Activated naive CD4-positive, alpha-beta T cell treated with anti-CD3 and anti-CD28 coated beads, Interleukin-2, amount 10 ng/mL, durations not matched to agents 7 days and 5 days (primary cell): ENCODE results near the gene TCEAL4.

ENCODE experiments used
- CTCF ChIA-PET: fragments of 350-600 bp; sonication (Branson Sonifier 250); formaldehyde crosslinking; loops from one replicate; lab custom pipeline; 2021; ENCODE audit warnings: antibody characterized with exemption; lab: Charles Lee
- DNase-seq: peaks from one replicate; pipeline ENCODE4 v3.0.0-alpha.2; 2020
- H3K27ac Mint-ChIP-seq: one replicate; pipeline ENCODE4 v1.8.0; 2021; ENCODE audit warnings: mild to moderate bottlenecking, moderate library complexity, mixed read lengths
- H3K27me3 Mint-ChIP-seq: one replicate; pipeline ENCODE4 v1.8.0; 2021; ENCODE audit warnings: mild to moderate bottlenecking, mixed read lengths
- H3K36me3 Mint-ChIP-seq: one replicate; pipeline ENCODE4 v1.8.0; 2021; ENCODE audit warnings: mixed read lengths
- H3K4me1 Mint-ChIP-seq: one replicate; pipeline ENCODE4 v1.8.0; 2021; ENCODE audit warnings: mixed read lengths
- H3K4me3 Mint-ChIP-seq: one replicate; pipeline ENCODE4 v1.8.0; 2021; ENCODE audit warnings: mild to moderate bottlenecking, moderate library complexity, mixed read lengths
- H3K9me3 Mint-ChIP-seq: one replicate; pipeline ENCODE4 v1.8.0; 2021; ENCODE audit warnings: mixed read lengths

Gene TCEAL4

DNA sequence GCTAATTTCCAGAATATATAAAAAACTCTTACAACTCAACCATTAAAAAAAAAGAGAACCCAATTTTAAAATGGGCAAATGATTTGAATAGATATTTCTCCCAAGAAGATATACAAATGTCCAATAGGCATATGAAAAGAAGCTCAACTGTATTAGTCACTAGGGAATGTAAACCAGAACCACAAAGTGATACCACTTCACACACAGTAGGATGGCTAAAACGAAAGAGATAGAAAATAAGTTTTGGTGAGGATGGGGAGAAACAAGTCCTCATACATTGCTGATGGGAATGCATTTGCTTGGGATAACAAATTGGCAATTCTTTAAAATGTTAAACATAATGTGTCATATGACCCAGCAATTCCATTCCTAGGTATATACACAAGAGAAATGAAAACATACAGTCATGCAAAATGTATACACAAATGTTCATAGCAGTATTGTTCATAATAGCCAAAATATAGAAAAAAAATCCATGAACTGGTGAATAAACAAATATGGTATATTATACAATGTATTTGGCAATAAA is 28.1 kb downstream of the TCEAL4 start:
- Mint-ChIP-seq H3K9me3 (no peaks in the 10 kb centered on the region), H3K36me3 (no peaks in the 10 kb centered on the region), H3K4me3 (no peak overlapping the region), H3K27me3 (peaks cover 2% of the 10 kb centered on the region), H3K4me1 (no peaks in the 10 kb centered on the region), H3K27ac (no peak overlapping the region)
- DNase-seq: no peak
- CTCF ChIA-PET: no interaction called here

DNA sequence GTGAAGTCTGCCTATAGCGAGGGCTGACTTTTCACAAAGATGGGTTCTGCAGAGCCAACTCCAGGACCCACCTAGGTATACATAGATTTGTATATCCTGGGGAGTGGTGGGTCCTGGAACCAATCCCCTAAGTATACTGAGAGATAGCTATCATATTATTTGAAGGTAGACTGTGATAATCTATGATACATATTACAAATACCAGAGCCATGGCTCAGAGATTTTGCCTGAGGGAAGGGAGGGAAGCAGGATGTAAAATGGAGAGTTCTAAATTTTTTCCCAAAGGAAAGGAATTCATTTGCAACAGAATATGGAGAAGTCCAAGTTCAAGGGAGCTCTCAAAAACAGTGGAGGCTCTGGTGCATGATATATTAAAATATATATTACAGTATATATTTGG is 29.7 kb downstream of the TCEAL4 start:
- CTCF ChIA-PET: no interaction called here
- DNase-seq: no peak
- no peaks in the 10 kb centered on the region for H3K9me3 Mint-ChIP-seq
- H3K4me3 Mint-ChIP-seq: no peak overlapping the region
- H3K36me3 Mint-ChIP-seq: no peaks in the 10 kb centered on the region
- H3K27ac Mint-ChIP-seq: no peak overlapping the region
- no peaks in the 10 kb centered on the region for H3K4me1 Mint-ChIP-seq
- no peaks in the 10 kb centered on the region for H3K27me3 Mint-ChIP-seq

DNA sequence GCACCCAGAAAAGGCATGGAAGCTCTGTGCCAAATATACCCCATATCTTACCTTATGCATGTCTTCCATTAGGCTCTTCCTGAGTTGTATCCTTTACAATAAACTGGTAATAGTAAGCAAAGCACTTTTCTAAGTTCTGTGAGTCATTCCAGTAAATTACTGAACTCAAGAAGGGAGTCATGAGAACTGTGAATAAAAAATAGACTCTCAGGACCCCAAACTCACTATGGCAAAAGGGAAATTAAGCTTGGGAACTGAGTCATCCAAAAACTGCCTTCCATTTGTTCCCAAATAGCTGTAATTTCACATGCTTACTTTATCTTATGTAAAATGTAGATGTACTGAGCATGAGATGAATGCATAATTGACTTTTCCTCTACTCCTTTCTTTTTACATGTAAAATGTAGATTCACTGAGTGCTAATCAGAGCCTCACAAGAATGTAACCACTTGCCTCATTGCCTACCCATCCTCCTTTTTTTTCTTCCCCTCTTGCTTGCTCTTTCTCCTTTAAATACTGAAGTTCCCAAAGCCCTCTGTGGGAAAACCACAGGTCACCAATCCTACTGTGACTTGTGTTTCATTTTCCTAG is 30.6 kb downstream of the TCEAL4 start:
- no peak for DNase-seq
- Mint-ChIP-seq H3K4me1 (no peaks in the 10 kb centered on the region), H3K9me3 (no peaks in the 10 kb centered on the region), H3K36me3 (no peaks in the 10 kb centered on the region), H3K27ac (no peak overlapping the region), H3K27me3 (no peaks in the 10 kb centered on the region), H3K4me3 (no peak overlapping the region)
- CTCF ChIA-PET: no interaction called here

DNA sequence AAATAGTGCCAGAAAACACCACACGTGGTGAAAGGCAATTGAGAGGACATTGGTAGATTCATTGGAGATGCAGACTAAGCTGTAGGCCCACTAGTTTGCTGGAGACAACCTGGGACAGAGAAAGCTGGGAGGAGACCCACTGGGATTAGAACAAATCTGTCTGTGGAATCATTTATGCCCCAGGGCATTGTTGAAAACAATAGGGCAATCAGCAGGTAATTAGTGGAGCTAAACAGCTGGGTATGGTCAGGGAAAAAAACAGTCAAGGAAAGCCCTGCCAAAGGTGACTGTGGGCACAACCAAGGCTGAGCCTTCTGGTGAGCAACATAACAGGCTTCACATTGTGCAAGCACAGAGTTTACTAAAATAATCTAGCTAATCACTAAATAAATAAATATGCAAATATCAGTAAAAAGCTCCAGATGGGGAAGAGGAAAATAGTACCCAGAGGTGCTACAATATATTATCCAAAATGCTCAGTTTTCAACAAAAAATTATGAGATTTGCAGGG is 31.4 kb downstream of the TCEAL4 start:
- H3K4me1 Mint-ChIP-seq: no peaks in the 10 kb centered on the region
- H3K27me3 Mint-ChIP-seq: no peaks in the 10 kb centered on the region
- no peak for DNase-seq
- no peak overlapping the region for H3K4me3 Mint-ChIP-seq
- no peaks in the 10 kb centered on the region for H3K9me3 Mint-ChIP-seq
- H3K27ac Mint-ChIP-seq: no peak overlapping the region
- CTCF ChIA-PET: interaction anchor here (0.6 kb wide), 1 partner anchor 1656 kb away, joined by 3 read pairs; no protein-coding TSS in a partner anchor
- H3K36me3 Mint-ChIP-seq: no peaks in the 10 kb centered on the region

DNA sequence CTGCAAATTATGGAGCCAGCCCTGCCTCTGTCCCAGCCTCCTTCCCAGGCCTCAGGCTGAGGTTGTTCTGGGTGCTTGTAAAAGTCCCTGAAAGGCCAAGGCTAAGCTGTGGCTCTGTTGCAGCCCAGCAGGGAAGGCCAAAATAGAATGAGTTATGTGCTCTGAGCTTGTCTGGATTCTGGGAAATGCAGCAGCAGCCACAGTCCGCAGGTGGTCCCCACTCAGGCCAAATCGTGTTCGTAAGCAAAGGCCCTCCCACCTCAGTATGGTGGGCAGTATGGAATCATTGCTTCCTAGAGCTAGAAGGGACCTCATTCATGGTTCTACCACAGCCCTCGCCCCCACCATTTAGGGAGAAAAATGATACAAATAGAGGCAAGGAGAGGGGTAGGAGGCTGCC is 38.8 kb downstream of the TCEAL4 start:
- CTCF ChIA-PET: no interaction called here
- no peak for DNase-seq
- Mint-ChIP-seq H3K4me1 (peaks cover 6% of the 10 kb centered on the region), H3K36me3 (no peaks in the 10 kb centered on the region), H3K27me3 (no peaks in the 10 kb centered on the region), H3K9me3 (no peaks in the 10 kb centered on the region), H3K27ac (no peak overlapping the region), H3K4me3 (no peak overlapping the region)

DNA sequence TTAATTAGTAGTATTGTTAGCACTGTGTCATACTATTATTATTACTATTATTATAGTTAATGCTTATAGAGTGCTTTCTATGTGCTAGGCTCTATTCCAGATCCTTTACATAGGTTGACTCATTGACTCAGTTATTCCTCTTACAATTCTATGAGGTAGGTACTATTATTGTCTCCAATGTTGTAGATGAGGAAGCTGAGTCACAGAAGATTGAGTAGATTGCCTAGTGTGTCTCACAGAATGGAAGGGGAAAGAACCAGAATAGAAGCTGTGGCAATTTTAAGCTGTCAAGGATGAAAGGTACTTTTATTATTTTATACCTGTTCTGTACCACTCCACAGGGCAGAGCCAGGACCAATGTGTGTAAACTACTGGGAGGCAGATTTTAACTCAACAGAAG is 41.5 kb downstream of the TCEAL4 start:
- CTCF ChIA-PET: no interaction called here
- H3K4me1 Mint-ChIP-seq: peaks cover 14% of the 10 kb centered on the region

DNA sequence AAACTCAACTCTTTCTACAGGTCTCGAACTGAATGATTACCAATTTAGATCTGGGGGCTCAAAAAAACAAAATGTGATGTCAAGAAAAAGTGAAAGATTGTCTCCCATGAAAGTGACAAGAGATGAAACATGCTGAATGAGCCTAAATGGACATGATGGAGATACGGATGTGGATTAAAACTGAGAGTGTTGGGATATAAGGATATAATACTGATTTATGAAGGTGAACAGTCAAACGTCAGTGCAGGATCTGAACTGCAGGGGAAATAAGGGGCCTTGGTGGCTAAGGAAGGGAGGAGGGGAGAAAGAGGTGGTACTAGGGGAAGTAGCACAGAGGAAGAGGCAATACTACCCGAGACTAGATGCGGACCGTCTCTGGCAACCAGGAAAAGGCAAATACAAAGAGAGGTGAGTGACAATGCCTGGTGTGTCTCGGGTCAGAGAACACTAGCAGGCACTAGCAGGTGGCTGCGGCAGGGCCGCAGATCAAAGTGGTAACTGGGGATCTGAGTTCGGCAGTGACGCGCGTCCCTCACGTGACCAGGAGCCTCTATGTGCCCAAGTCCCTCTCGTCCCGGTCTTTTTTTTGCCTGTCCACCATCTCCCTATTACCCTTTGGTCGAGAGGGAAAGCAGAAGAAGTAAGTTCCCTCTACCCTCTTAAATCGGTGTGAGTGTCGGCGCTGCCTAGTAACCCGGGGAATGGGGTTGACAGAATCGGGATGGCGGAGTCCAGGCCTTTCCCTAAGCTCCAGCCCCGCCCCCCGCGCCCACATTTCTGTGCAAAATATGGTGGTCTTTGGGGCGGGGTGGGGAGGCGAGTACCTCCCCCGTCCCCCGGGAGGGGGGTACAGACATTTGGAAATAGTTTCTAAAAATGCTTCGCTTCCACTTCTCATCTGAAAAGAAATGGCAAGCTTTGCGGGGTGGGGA is 43.3 kb downstream of the TCEAL4 start, which contains the start of gene TCEAL1:
Gene TCEAL1 (plus strand): TSS at position 590 of the 932 bp plus-strand sequence. CDS start 942 bp downstream, outside the sequence.
- peak within 1 kb of the TSS; percentile 65 for H3K27ac Mint-ChIP-seq
- no peaks in the 10 kb centered on the region for H3K9me3 Mint-ChIP-seq
- DNase-seq: peak; percentile 52
- H3K4me3 Mint-ChIP-seq: peak within 1 kb of the TSS; percentile 77
- peaks cover 14% of the 10 kb centered on the region for H3K4me1 Mint-ChIP-seq
- CTCF ChIA-PET: no interaction called here
- no peaks in the 10 kb centered on the region for H3K27me3 Mint-ChIP-seq
- peaks cover 1% of the 10 kb centered on the region for H3K36me3 Mint-ChIP-seq

More for the DNA sequence above, 41.5 kb downstream of the TCEAL4 start:
- no peak overlapping the region for H3K27ac Mint-ChIP-seq
- H3K9me3 Mint-ChIP-seq: no peaks in the 10 kb centered on the region
- no peaks in the 10 kb centered on the region for H3K27me3 Mint-ChIP-seq
- H3K4me3 Mint-ChIP-seq: no peak overlapping the region
- no peak for DNase-seq
- peaks cover 1% of the 10 kb centered on the region for H3K36me3 Mint-ChIP-seq

DNA sequence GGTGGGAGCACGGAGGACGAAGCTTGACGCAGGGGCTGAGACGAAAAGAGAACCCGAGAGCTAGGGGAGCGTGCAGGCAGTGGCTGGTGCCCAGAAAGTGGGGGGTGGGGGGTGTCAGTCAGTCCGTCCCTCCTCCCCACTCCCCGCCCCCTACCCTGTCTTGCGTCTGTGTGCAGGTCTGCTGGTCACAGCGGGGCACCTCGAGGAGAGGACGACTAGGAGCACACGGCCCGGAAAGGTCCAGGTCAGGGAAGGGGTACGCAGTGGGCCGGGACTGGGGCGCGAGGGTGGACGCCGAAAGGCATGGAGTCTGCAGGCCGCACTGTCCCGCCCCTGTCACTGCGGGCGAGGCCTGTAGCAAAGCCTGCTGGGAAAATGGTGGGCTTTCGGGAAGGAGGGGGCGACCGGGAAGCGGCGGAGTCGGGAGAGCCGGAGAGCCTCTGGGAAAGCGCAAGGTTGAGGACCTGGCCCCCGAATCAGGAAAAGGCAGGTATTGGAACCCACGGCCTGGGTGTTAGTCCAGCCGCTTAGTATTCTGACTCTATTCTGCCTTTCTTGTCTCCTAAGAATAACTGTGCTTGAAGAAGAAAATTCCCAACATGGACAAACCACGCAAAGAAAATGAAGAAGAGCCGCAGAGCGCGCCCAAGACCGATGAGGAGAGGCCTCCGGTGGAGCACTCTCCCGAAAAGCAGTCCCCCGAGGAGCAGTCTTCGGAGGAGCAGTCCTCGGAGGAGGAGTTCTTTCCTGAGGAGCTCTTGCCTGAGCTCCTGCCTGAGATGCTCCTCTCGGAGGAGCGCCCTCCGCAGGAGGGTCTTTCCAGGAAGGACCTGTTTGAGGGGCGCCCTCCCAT is 44.2 kb downstream of the TCEAL4 start:
- Mint-ChIP-seq H3K9me3 (no peaks in the 10 kb centered on the region), H3K4me3 (peak overlapping the region; percentile 77), H3K4me1 (peaks cover 14% of the 10 kb centered on the region), H3K36me3 (peaks cover 1% of the 10 kb centered on the region), H3K27ac (peak overlapping the region; percentile 65), H3K27me3 (no peaks in the 10 kb centered on the region)
- DNase-seq: peak; percentile 44
- CTCF ChIA-PET: interaction anchor here (0.6 kb wide), 1 partner anchor 102 kb away, joined by 3 read pairs; no protein-coding TSS in a partner anchor

DNA sequence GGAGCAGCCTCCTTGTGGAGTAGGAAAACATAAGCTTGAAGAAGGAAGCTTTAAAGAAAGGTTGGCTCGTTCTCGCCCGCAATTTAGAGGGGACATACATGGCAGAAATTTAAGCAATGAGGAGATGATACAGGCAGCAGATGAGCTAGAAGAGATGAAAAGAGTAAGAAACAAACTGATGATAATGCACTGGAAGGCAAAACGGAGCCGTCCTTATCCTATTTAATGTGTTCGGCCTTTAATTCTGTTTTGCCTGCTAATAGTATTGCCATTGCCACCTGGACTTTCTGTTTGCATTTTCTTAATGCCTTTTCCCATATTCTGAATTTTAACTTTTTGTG is 44.8 kb downstream of the TCEAL4 start:
- Mint-ChIP-seq H3K27me3 (no peaks in the 10 kb centered on the region), H3K9me3 (no peaks in the 10 kb centered on the region), H3K4me3 (peak overlapping the region; percentile 77), H3K4me1 (peaks cover 14% of the 10 kb centered on the region), H3K36me3 (peaks cover 1% of the 10 kb centered on the region), H3K27ac (no peak overlapping the region)
- CTCF ChIA-PET: interaction anchor here (0.6 kb wide), 1 partner anchor 101 kb away, joined by 3 read pairs; no protein-coding TSS in a partner anchor
- DNase-seq: no peak

DNA sequence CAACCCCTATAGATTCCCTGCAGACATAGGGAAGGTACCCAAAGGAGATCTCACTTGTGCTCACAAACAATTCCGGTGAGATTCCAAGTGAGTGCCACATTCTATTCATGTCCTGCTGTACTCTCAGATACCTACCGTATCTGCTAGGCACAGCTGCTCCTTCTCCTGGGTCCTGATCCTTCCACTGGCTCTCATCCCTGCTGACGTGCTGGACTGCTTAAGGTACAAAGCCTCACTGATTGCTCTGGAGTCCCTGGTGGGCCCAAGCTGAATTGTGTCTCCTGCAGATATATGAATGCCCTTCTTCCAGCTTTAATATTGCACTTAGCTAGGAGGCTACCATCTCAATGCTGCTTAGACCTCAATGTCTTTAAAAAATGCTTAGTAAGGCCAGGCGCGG is 45.8 kb downstream of the TCEAL4 start:
- no peaks in the 10 kb centered on the region for H3K27me3 Mint-ChIP-seq
- peaks cover 14% of the 10 kb centered on the region for H3K4me1 Mint-ChIP-seq
- DNase-seq: no peak
- no peak overlapping the region for H3K27ac Mint-ChIP-seq
- H3K9me3 Mint-ChIP-seq: no peaks in the 10 kb centered on the region
- CTCF ChIA-PET: interaction anchor here (0.6 kb wide), 1 partner anchor 290 kb away, joined by 4 read pairs; no protein-coding TSS in a partner anchor
- peaks cover 1% of the 10 kb centered on the region for H3K36me3 Mint-ChIP-seq
- no peak overlapping the region for H3K4me3 Mint-ChIP-seq

DNA sequence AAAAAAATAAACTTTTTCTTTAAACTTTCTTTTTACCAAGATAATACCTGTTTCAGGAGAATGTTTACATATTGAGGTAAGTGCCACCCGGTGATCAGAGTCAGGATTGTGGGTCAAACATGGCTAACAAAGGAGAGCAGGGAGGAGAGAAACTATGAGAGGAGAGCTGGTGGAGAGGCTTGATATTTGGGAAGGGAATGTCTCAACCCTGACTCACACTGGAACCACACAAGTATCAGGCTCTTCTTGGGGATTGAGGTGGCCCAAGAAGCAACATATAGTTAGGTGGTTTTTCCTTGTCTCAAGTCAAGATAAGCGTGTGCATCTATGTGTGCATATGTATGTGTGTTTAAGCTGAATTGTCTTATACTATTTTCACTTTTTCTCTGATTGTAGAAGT is 50.1 kb downstream of the TCEAL4 start:
- Mint-ChIP-seq H3K4me1 (no peaks in the 10 kb centered on the region), H3K9me3 (no peaks in the 10 kb centered on the region), H3K27me3 (no peaks in the 10 kb centered on the region), H3K4me3 (no peak overlapping the region), H3K36me3 (no peaks in the 10 kb centered on the region), H3K27ac (no peak overlapping the region)
- DNase-seq: no peak
- CTCF ChIA-PET: interaction anchor here (0.6 kb wide), 1 partner anchor 14 kb away, joined by 4 read pairs; no protein-coding TSS in a partner anchor
